SK-N-SH (cell line): ENCODE results near the gene NUMB. TPM values are rescaled to one million over a fixed set of nuclear protein-coding genes. Genes with fewer than 3 reads are reported as not detected.

Experiments used
- CTCF ChIA-PET: fragments of 300-600, 350-600 bp; formaldehyde crosslinking; extraction: SDS; loops from one replicate; lab custom pipeline; 2021; lab: Yijun Ruan, JAX
- POLR2A ChIA-PET: fragments of 350-600 bp; sonication (Branson Sonifier 250); formaldehyde crosslinking; extraction: SDS; loops from one replicate; lab custom pipeline; 2020; ENCODE audit warnings: antibody characterized with exemption, inconsistent platforms; lab: Yijun Ruan, JAX
- DNase-seq: peaks from one replicate; pipeline ENCODE4 v3.0.0; 2012
- H2AFZ ChIP-seq: fragments of 200-600 bp; sonication (generic); 2 replicates; pipeline ENCODE4 v1.8.1; 2016; ENCODE audit warnings: antibody characterized with exemption, mild to moderate bottlenecking, low read depth
- H3F3A ChIP-seq: fragments of 200-600 bp; sonication (generic); replicated peaks from 2 replicates; pipeline ENCODE3; 2016; ENCODE audit warnings: antibody characterized with exemption, mild to moderate bottlenecking; ENCODE audit not compliant: insufficient read depth
- H3K27ac ChIP-seq, 2 experiments: fragments of 200-500 bp in 1 of 2; fragments of 200-600 bp in 1 of 2; sonication (Bioruptor generic) in 1 of 2; sonication (generic), shearing (Covaris generic) in 1 of 2; 2 replicates each; pipeline versions ENCODE4 v1.5.1 to v1.6.1; 2014 to 2016; ENCODE audit warnings: low read depth in 2 of 2, inconsistent platforms in 1 of 2, low read length in 1 of 2, mild to moderate bottlenecking in 1 of 2, mixed read lengths in 1 of 2
- H3K27me3 ChIP-seq: fragments of 200-600 bp; sonication (generic), shearing (Covaris generic); 2 replicates; pipeline ENCODE4 v1.6.1; 2016; ENCODE audit warnings: mixed run types; ENCODE audit not compliant: insufficient read depth
- H3K36me3 ChIP-seq, 2 experiments: fragments of 200-500 bp in 1 of 2; fragments of 200-600 bp in 1 of 2; sonication (Bioruptor generic) in 1 of 2; sonication (generic) in 1 of 2; replicated peaks in 1 of 2; 2 replicates each; pipeline versions ENCODE3 to v1.5.1; 2014 to 2016; ENCODE audit warnings: low read length in 1 of 2, mild to moderate bottlenecking in 1 of 2; ENCODE audit not compliant: insufficient read depth in 2 of 2, control insufficient read depth in 1 of 2
- H3K4me1 ChIP-seq, 2 experiments: fragments of 200-500 bp in 1 of 2; fragments of 200-600 bp in 1 of 2; sonication (Bioruptor generic) in 1 of 2; sonication (generic), shearing (Covaris generic) in 1 of 2; 2 replicates each; pipeline versions ENCODE4 v1.5.1 to v1.6.1; 2014 to 2016; ENCODE audit warnings: low read depth in 1 of 2, low read length in 1 of 2, mixed run types in 1 of 2; ENCODE audit not compliant: insufficient read depth in 2 of 2, control insufficient read depth in 1 of 2
- H3K4me2 ChIP-seq: fragments of 200-600 bp; sonication (generic), shearing (Covaris generic); 2 replicates; pipeline ENCODE4 v1.6.1; 2017; ENCODE audit warnings: mixed run types
- H3K4me3 ChIP-seq, 2 experiments: fragments of 200-500 bp in 1 of 2; fragments of 200-600 bp in 1 of 2; sonication (Bioruptor generic) in 1 of 2; sonication (generic), shearing (Covaris generic) in 1 of 2; 2 replicates each; pipeline versions ENCODE4 v1.5.1 to v1.8.1; 2014 to 2016; ENCODE audit warnings: low read depth in 2 of 2, inconsistent platforms in 1 of 2, low read length in 1 of 2, mild to moderate bottlenecking in 1 of 2, mixed read lengths in 1 of 2, moderate library complexity in 1 of 2
- H3K79me2 ChIP-seq: fragments of 200-600 bp; sonication (generic); 2 replicates; pipeline ENCODE4 v1.8.1; 2017; ENCODE audit warnings: mild to moderate bottlenecking; ENCODE audit not compliant: insufficient read depth
- H3K9ac ChIP-seq: fragments of 200-600 bp; sonication (generic); 2 replicates; pipeline ENCODE4 v1.6.1; 2017; ENCODE audit warnings: mixed run types
- H3K9me2 ChIP-seq: fragments of 200-600 bp; sonication (generic); 2 replicates; pipeline ENCODE4 v1.6.1; 2017; ENCODE audit warnings: mixed run types
- H3K9me3 ChIP-seq: fragments of 200-600 bp; sonication (generic); 2 replicates; pipeline ENCODE4 v1.6.1; 2017; ENCODE audit warnings: mixed run types, mild to moderate bottlenecking, moderate library complexity
- H4K20me1 ChIP-seq: fragments of 200-600 bp; sonication (generic); 2 replicates; pipeline ENCODE4 v1.6.1; 2017; ENCODE audit warnings: mild to moderate bottlenecking, mixed run types; ENCODE audit not compliant: insufficient read depth
- CHD2 ChIP-seq: fragments of 150-350 bp; IDR thresholded peaks from 2 replicates; pipeline ENCODE4 v1.6.1; 2018; ENCODE audit warnings: low read length; ENCODE audit not compliant: partially characterized antibody
- CTCF ChIP-seq: fragments of 200-600 bp; sonication (generic); IDR thresholded peaks from 2 replicates; pipeline ENCODE4 v1.6.1; 2017; ENCODE audit warnings: antibody characterized with exemption, mild to moderate bottlenecking, moderate library complexity
- FOXM1 ChIP-seq: IDR thresholded peaks from 2 replicates; pipeline ENCODE4 v1.4.0; 2012; ENCODE audit warnings: low read depth, mild to moderate bottlenecking
- JUND ChIP-seq: IDR thresholded peaks from 2 replicates; pipeline ENCODE4 v1.4.0; 2012
- MEF2A ChIP-seq: IDR thresholded peaks from 2 replicates; pipeline ENCODE4 v1.4.0; 2012; ENCODE audit warnings: low read depth, borderline replicate concordance
- RAD21 ChIP-seq: IDR thresholded peaks from 2 replicates; pipeline ENCODE4 v1.6.1; 2012; ENCODE audit warnings: mild to moderate bottlenecking, low read length
- RXRA ChIP-seq: IDR thresholded peaks from 2 replicates; pipeline ENCODE4 v1.4.0; 2012; ENCODE audit warnings: low read depth, mild to moderate bottlenecking, borderline replicate concordance
- SIN3A ChIP-seq: IDR thresholded peaks from 2 replicates; pipeline ENCODE4 v1.6.1; 2012; ENCODE audit warnings: low read depth, mild to moderate bottlenecking, low read length, moderate library complexity, borderline replicate concordance
- SMC3 ChIP-seq: IDR thresholded peaks from 2 replicates; pipeline ENCODE4 v1.6.1; 2012; ENCODE audit warnings: low read depth, low read length, improper control_type of control experiment
- TAF1 ChIP-seq: IDR thresholded peaks from 2 replicates; pipeline ENCODE4 v1.6.1; 2012; ENCODE audit warnings: low read depth, mild to moderate bottlenecking, low read length, moderate library complexity, borderline replicate concordance
- USF2 ChIP-seq: fragments of 150-350 bp; IDR thresholded peaks from 2 replicates; pipeline ENCODE4 v1.6.1; 2017; ENCODE audit warnings: antibody characterized with exemption, low read length, low read depth, borderline replicate concordance
- WGBS: methylation state at CpG from one replicate; pipeline ENCODE4 v1.1.6; 2017; ENCODE audit warnings: low lambda C conversion rate; 5-methylcytosine and 5-hydroxymethylcytosine counted together
- polyA plus RNA-seq, 3 experiments: library from polyadenylated mRNA; depleted of rRNA; stranded (reverse); fragments of >200 nt; gene quantifications; 2 replicates each; pipeline ENCODE4 v1.2.3, GENCODE V29; 2012
- TF ChIP-seq, protein P1 (sequence below): fragments of 150-350 bp; IDR thresholded peaks from 2 replicates; pipeline ENCODE4 v1.6.1; 2016; ENCODE audit warnings: mild to moderate bottlenecking, low read depth, low read length

Gene NUMB
- polyA plus RNA-seq, 1 of the 3 experiments (the other 2 are of a cell fraction) = 58.4 TPM

- H3K4me3 ChIP-seq = no peak overlapping the region
- CTCF ChIA-PET = interaction anchor here (0.8 to 1.3 kb wide), 2 partner anchors 10 to 14 kb away, joined by 3 to 5 read pairs; no protein-coding TSS in a partner anchor
- no peaks in the 10 kb centered on the region for H3F3A ChIP-seq
- H3K27me3 ChIP-seq = no peaks in the 10 kb centered on the region
- H3K9me2 ChIP-seq = no peaks in the 10 kb centered on the region
- TF ChIP-seq CTCF (peak; percentile 21), TAF1 (no peak), SMC3 (no peak)
- H4K20me1 ChIP-seq = no peaks in the 10 kb centered on the region
- POLR2A ChIA-PET = no interaction called here
- no peaks in the 10 kb centered on the region for H3K79me2 ChIP-seq
- H3K27ac ChIP-seq = no peak overlapping the region
- no peaks in the 10 kb centered on the region for H3K9me3 ChIP-seq
- no peak overlapping the region for H3K4me2 ChIP-seq
- DNase-seq = no peak
- no peak overlapping the region for H3K9ac ChIP-seq
- peaks cover 36 to 55% of the 10 kb centered on the region in 2 experiments for H3K36me3 ChIP-seq
- H3K4me1 ChIP-seq = no peaks in the 10 kb centered on the region
- 92% methylated on average over 5 of the region's 5 CpGs for WGBS
- no peak overlapping the region for H2AFZ ChIP-seq
Measured at GRCh38 chr14:73280903-73281302, 177.4 kb downstream of the NUMB start.

DNA sequence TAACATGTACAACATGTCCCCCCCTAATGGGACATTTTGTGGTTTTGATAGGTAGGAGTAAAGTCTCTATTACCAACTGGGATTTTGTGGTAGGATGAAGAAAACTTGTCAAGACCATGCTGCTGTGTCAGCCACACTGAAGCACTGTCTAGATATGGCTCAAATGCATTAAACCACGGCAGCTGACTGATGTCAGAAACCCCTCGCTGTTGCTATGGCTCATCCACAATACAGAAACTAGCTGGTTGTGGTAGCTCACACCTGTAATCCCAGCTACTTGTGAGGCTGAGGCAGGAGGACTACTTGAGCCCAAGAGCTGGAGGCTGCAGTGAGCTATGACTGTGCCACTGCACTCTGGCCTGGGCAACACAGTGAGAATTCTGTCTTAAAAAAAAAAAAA is 181.0 kb downstream of the NUMB start:
- Histone ChIP-seq H3K4me2 (no peak overlapping the region), H4K20me1 (no peaks in the 10 kb centered on the region), H3K27ac (no peak overlapping the region), H3K9me3 (no peaks in the 10 kb centered on the region), H3K79me2 (no peaks in the 10 kb centered on the region), H3F3A (no peaks in the 10 kb centered on the region), H3K9me2 (no peaks in the 10 kb centered on the region), H3K4me3 (no peak overlapping the region), H3K9ac (no peak overlapping the region), H3K27me3 (no peaks in the 10 kb centered on the region), H3K4me1 (no peaks in the 10 kb centered on the region), H2AFZ (no peak overlapping the region), H3K36me3 (peaks cover 39 to 51% of the 10 kb centered on the region in 2 experiments)
- no peak for DNase-seq
- ChIA-PET POLR2A (interaction anchor here (0.6 kb wide), 1 partner anchor 181 kb away, joined by 3 read pairs; the partner anchor contains the start of gene NUMB), CTCF (no interaction called here)
- TF ChIP-seq RXRA = no peak
- no peak for TF ChIP-seq CHD2
- no peak for TF ChIP-seq USF2
- no peak for TF ChIP-seq CTCF
- no peak for TF ChIP-seq MEF2A
- TF ChIP-seq JUND = no peak
- no peak for TF ChIP-seq RAD21
- TF ChIP-seq, protein P1, sequence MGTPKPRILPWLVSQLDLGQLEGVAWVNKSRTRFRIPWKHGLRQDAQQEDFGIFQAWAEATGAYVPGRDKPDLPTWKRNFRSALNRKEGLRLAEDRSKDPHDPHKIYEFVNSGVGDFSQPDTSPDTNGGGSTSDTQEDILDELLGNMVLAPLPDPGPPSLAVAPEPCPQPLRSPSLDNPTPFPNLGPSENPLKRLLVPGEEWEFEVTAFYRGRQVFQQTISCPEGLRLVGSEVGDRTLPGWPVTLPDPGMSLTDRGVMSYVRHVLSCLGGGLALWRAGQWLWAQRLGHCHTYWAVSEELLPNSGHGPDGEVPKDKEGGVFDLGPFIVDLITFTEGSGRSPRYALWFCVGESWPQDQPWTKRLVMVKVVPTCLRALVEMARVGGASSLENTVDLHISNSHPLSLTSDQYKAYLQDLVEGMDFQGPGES = no peak
- TF ChIP-seq SIN3A = no peak
- TF ChIP-seq FOXM1 = no peak
- 90% methylated on average over 2 of the region's 2 CpGs for WGBS
